ENCODE data around the gene SH3GL1. TPM values are rescaled to one million over a fixed set of nuclear protein-coding genes. Genes with fewer than 3 reads are reported as not detected.

SH3GL1 gene
- total and polyA plus RNA-seq, 2 of the 4 experiments (the other 2 are of a cell fraction) = 28.1 to 138 TPM

DNA sequence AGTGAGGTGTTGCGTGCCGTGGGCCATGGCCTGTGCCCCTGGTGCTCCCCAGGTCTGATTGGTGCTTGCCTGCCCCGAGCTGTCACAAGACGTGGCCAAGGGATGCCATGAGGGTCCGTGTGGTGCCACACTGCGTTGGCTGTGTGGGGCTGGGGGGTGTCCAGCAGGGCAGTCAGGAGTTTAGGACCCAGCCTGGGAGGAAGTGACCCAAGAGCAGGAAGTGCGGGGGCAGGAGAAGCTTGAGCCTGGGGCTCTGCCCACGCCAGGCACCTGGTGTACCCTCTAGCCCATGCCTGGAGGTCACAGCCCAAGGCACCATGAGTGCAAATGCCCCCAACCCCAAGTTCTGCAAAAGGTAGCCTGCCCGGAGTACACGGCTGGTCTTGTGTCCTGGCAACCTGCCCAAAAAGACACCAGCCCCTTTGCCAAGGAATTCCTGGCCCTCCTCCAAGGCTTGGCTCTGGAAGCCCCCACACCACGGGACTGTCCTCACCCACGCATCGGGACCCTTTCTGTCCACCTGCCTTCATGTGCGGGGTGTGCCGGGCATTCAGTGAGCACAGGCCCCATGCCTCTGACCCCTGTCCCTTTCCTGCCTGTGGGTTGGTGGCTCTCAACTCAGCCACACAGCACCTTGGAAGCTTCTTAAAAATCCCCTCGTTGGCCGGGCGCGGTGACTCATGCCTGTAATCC is 32.1 kb downstream of the SH3GL1 start:
- peaks cover 36% of the 10 kb centered on the region for H3K36me3 ChIP-seq (ENCODE audit: control insufficient read depth, insufficient read depth, low read length)
- DNase-seq (peak; percentile 36), ATAC-seq (ENCODE audit: low read depth) (no peak; the same call in 1 of the 2 replicates)
- H2BK120ac ChIP-seq (ENCODE audit: low read depth, low read length) = no peak overlapping the region
- H3K23ac ChIP-seq (ENCODE audit: low read depth, low read length) = peak overlapping the region; percentile 8; the same call in 1 of the 2 replicates
- no peak overlapping the region for H4K91ac ChIP-seq (ENCODE audit: insufficient read depth, low read depth, low read length)
- peak overlapping the region in 1 of 2 experiments; percentile 49; a peak in 1 of 4 replicates for H4K8ac ChIP-seq (ENCODE audit: low read depth in 2 of 2, low read length in 2 of 2)
- H3K14ac ChIP-seq (replicated peaks; ENCODE audit: low read depth, low read length) = no peak overlapping the region
- ChIA-PET CTCF (no interaction called here), POLR2A (ENCODE audit: unreplicated experiment) (no interaction called here)
- no peaks in the 10 kb centered on the region for H3K9me3 ChIP-seq (ENCODE audit: control insufficient read depth, insufficient read depth, low read length)
- intact Hi-C loops (cut with micrococcal nuclease) = no loop called here
- H2AK5ac ChIP-seq (ENCODE audit: low read depth, low read length) = 0 out of 2 replicates have a peak overlapping the region, but pooled peaks have one; percentile 7
- in situ Hi-C loops (cut with MboI; ENCODE audit: low sequenced_read_pairs) = no loop called here
- no peak overlapping the region; the same call in 1 of the 2 replicates for H4K5ac ChIP-seq (ENCODE audit: low read depth, low read length)
- H3K4me2 ChIP-seq (ENCODE audit: low read depth, low read length) = no peak overlapping the region
- H3K18ac ChIP-seq (ENCODE audit: low read depth, low read length) = no peak overlapping the region
- TF ChIP-seq RAD21 (IDR thresholded peaks at IDR 0.05; ENCODE audit: low read length) = no peak
- TF ChIP-seq CEBPB (IDR thresholded peaks at IDR 0.05; ENCODE audit: low read depth, low read length) = no peak
- TF ChIP-seq RFX5 (IDR thresholded peaks at IDR 0.05; ENCODE audit: low read depth, low read length) = no peak
- TF ChIP-seq, protein P1, sequence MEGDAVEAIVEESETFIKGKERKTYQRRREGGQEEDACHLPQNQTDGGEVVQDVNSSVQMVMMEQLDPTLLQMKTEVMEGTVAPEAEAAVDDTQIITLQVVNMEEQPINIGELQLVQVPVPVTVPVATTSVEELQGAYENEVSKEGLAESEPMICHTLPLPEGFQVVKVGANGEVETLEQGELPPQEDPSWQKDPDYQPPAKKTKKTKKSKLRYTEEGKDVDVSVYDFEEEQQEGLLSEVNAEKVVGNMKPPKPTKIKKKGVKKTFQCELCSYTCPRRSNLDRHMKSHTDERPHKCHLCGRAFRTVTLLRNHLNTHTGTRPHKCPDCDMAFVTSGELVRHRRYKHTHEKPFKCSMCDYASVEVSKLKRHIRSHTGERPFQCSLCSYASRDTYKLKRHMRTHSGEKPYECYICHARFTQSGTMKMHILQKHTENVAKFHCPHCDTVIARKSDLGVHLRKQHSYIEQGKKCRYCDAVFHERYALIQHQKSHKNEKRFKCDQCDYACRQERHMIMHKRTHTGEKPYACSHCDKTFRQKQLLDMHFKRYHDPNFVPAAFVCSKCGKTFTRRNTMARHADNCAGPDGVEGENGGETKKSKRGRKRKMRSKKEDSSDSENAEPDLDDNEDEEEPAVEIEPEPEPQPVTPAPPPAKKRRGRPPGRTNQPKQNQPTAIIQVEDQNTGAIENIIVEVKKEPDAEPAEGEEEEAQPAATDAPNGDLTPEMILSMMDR (conservative IDR thresholded peaks at IDR 0.05; ENCODE audit: low read depth, low read length) = no peak
- TF ChIP-seq CHD1 (IDR thresholded peaks at IDR 0.05; ENCODE audit: low read depth, low read length) = no peak
- TF ChIP-seq MAZ (IDR thresholded peaks at IDR 0.05; ENCODE audit: borderline replicate concordance, low read depth, low read length) = no peak
- TF ChIP-seq, protein P2, sequence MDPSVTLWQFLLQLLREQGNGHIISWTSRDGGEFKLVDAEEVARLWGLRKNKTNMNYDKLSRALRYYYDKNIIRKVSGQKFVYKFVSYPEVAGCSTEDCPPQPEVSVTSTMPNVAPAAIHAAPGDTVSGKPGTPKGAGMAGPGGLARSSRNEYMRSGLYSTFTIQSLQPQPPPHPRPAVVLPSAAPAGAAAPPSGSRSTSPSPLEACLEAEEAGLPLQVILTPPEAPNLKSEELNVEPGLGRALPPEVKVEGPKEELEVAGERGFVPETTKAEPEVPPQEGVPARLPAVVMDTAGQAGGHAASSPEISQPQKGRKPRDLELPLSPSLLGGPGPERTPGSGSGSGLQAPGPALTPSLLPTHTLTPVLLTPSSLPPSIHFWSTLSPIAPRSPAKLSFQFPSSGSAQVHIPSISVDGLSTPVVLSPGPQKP (IDR thresholded peaks at IDR 0.05; ENCODE audit: borderline replicate concordance, low read depth, low read length) = no peak
- no peak overlapping the region for H2BK15ac ChIP-seq (ENCODE audit: low read depth, low read length)
- H3K9me1 ChIP-seq (ENCODE audit: insufficient read depth, low read length) = peaks cover 21% of the 10 kb centered on the region
- peaks cover 35% of the 10 kb centered on the region for H4K20me1 ChIP-seq (ENCODE audit: insufficient read depth, low read length)
- peaks cover 20 to 83% of the 10 kb centered on the region in 2 experiments for H3K79me1 ChIP-seq (ENCODE audit: low read depth in 1 of 2, low read length in 2 of 2)
- H2BK20ac ChIP-seq (ENCODE audit: low read depth, low read length) = no peak overlapping the region
- WGBS, 2 experiments (ENCODE audit: extremely low coverage in 2 of 2, insufficient read length in 1 of 2) = 82% methylated on average over 9 of the region's 19 CpGs; no CpG with 5 or more reads in 1 of the 2 experiments
- peak overlapping the region; percentile 27 for H2BK5ac ChIP-seq (ENCODE audit: low read depth, low read length, poor library complexity, severe bottlenecking)
- no peak overlapping the region for H2AFZ ChIP-seq (replicated peaks; ENCODE audit: low read length, poor library complexity)
- BruUV-seq (replicated peaks) = no TSS peak
- peak overlapping the region; percentile 31 for H3K27ac ChIP-seq (ENCODE audit: insufficient read depth, low read length)
- dilution Hi-C loops (cut with HindIII; ENCODE audit: low sequenced_read_pairs, unreplicated experiment) = no loop called here
- H2AK9ac ChIP-seq (replicated peaks; ENCODE audit: low read depth, low read length, poor library complexity) = no peak overlapping the region
- peak overlapping the region; percentile 72 for H3K4ac ChIP-seq (ENCODE audit: low read depth, low read length)
- no peaks in the 10 kb centered on the region for H3K27me3 ChIP-seq (ENCODE audit: control insufficient read depth, insufficient read depth, low read length)
- H3K4me1 ChIP-seq (ENCODE audit: control insufficient read depth, insufficient read depth, low read length) = peaks cover 22% of the 10 kb centered on the region
- H3K56ac ChIP-seq (ENCODE audit: extremely low read depth, insufficient read depth, low read length) = no peak overlapping the region
- H3K9ac ChIP-seq (ENCODE audit: low read depth, low read length) = no peak overlapping the region
- no peak overlapping the region for H3K4me3 ChIP-seq (ENCODE audit: insufficient read depth, low read depth, low read length)

Measured in IMR-90 (cell line).